ENCODE data around the gene ABCC8. TPM values are rescaled to one million over a fixed set of nuclear protein-coding genes. Genes with fewer than 3 reads are reported as not detected.

Gene ABCC8
- total RNA-seq, 1 experiment from 2014 or later = not detected

DNA sequence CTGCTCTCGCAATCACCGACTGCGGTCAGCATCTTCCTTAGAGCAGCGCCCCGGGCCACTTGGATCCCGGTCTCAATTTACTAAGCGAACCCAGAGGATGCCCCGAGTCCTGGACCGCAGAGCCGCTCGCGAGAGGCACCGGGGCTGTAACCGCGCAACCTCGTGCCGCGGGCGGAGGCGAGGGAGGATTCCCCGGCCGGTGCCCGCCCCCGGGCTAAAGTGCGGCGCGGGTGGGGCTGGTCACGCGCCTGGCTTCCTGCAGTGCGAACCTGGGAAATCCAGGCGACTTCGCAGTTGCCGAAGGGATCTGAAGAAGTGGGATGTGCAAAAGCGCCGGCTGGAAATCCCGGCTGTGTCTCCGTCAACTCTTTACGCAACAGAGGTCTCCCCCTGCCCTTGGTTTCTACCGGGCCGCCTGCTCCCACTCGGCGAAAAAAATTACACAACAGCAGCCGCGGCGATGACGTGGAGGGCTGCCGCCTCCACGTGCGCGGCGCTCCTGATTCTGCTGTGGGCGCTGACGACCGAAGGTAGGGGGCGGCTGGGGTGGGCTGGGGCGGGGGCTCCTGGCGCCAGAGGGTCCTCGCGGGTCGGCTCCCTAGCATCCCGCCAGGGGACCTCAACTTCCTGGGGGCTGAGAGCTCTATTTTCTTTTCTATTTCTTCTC, 125.0 kb downstream of the ABCC8 start, which contains the start of gene NCR3LG1:
Gene NCR3LG1 (plus strand): TSS at position 291 of the 667 bp plus-strand sequence. CDS start 170 bp downstream, at position 461.
- H3K27me3 ChIP-seq (replicated peaks; ENCODE audit: control insufficient read depth, insufficient read depth, low read length) = no peaks in the 10 kb centered on the region
- ChIA-PET CTCF (interaction anchor here (0.6 to 0.8 kb wide), 4 partner anchors 46 to 426 kb away, joined by 3 to 7 read pairs (median 5); no protein-coding TSS in a partner anchor), POLR2A (interaction anchor here (0.6 to 0.7 kb wide), 5 partner anchors 28 to 613 kb away, joined by 3 to 10 read pairs (median 5); partner anchors contain the start of gene C11orf58)
- peak within 1 kb of the TSS; percentile 72 for H3K27ac Mint-ChIP-seq (ENCODE audit: unreplicated experiment)
- H3K9me3 ChIP-seq = no peaks in the 10 kb centered on the region
- H3K36me3 ChIP-seq (ENCODE audit: control insufficient read depth, insufficient read depth, low read length) = no peaks in the 10 kb centered on the region
- H3K36me3 Mint-ChIP-seq (ENCODE audit: insufficient read depth, unreplicated experiment) = peaks cover 11% of the 10 kb centered on the region
- H3K4me3 Mint-ChIP-seq (ENCODE audit: unreplicated experiment) = peak within 1 kb of the TSS; percentile 91
- intact Hi-C loops (cut with micrococcal nuclease; ENCODE audit: unreplicated experiment) = loop anchor here (2.0 kb wide), 2 partner anchors 75 to 121 kb away; partner anchors contain the start of gene NUCB2
- peaks cover 4% of the 10 kb centered on the region for H3K27me3 Mint-ChIP-seq (ENCODE audit: insufficient read depth, unreplicated experiment)
- H3K9me3 Mint-ChIP-seq (ENCODE audit: unreplicated experiment) = no peaks in the 10 kb centered on the region
- peak within 1 kb of the TSS; percentile 61 for H3K4me3 ChIP-seq (ENCODE audit: low read depth, low read length)
- H3K4me1 Mint-ChIP-seq (ENCODE audit: low read depth, unreplicated experiment) = peaks cover 14% of the 10 kb centered on the region
- DNase-seq = peak; percentile 72 to 75
- TSS peak; percentile 20 for BruUV-seq (replicated peaks)
- H3K4me1 ChIP-seq = peaks cover 4% of the 10 kb centered on the region
- TF ChIP-seq CTCF (IDR thresholded peaks at IDR 0.05; ENCODE audit: insufficient read depth in 1 of 2, low read depth in 1 of 2, low read length in 1 of 2, severe bottlenecking in 1 of 2, unreplicated experiment in 1 of 2) = no peak

GRCh38 chr11:17351172-17351509, 125.5 kb downstream of the ABCC8 start:
- POLR2A ChIA-PET = no interaction called here
- H3K9me3 ChIP-seq = no peaks in the 10 kb centered on the region
- H3K9me3 Mint-ChIP-seq (ENCODE audit: unreplicated experiment) = no peaks in the 10 kb centered on the region
- peaks cover 11% of the 10 kb centered on the region for H3K36me3 Mint-ChIP-seq (ENCODE audit: insufficient read depth, unreplicated experiment)
- peak overlapping the region; percentile 91 for H3K4me3 Mint-ChIP-seq (ENCODE audit: unreplicated experiment)
- CTCF ChIA-PET = no interaction called here
- peaks cover 4% of the 10 kb centered on the region for H3K27me3 Mint-ChIP-seq (ENCODE audit: insufficient read depth, unreplicated experiment)
- no TSS peak for BruUV-seq (replicated peaks)
- intact Hi-C loops (cut with micrococcal nuclease; ENCODE audit: unreplicated experiment) = no loop called here
- H3K27me3 ChIP-seq (replicated peaks; ENCODE audit: control insufficient read depth, insufficient read depth, low read length) = no peaks in the 10 kb centered on the region
- peak in 1 of 2 experiments; percentile 17 for TF ChIP-seq CTCF (IDR thresholded peaks at IDR 0.05; ENCODE audit: insufficient read depth in 1 of 2, low read depth in 1 of 2, low read length in 1 of 2, severe bottlenecking in 1 of 2, unreplicated experiment in 1 of 2)
- peaks cover 14% of the 10 kb centered on the region for H3K4me1 Mint-ChIP-seq (ENCODE audit: low read depth, unreplicated experiment)
- no peak overlapping the region for H3K27ac Mint-ChIP-seq (ENCODE audit: unreplicated experiment)
- H3K4me3 ChIP-seq (ENCODE audit: low read depth, low read length) = peak overlapping the region; percentile 61
- no peak for DNase-seq
- peaks cover 4% of the 10 kb centered on the region for H3K4me1 ChIP-seq
- H3K36me3 ChIP-seq (ENCODE audit: control insufficient read depth, insufficient read depth, low read length) = no peaks in the 10 kb centered on the region

DNA sequence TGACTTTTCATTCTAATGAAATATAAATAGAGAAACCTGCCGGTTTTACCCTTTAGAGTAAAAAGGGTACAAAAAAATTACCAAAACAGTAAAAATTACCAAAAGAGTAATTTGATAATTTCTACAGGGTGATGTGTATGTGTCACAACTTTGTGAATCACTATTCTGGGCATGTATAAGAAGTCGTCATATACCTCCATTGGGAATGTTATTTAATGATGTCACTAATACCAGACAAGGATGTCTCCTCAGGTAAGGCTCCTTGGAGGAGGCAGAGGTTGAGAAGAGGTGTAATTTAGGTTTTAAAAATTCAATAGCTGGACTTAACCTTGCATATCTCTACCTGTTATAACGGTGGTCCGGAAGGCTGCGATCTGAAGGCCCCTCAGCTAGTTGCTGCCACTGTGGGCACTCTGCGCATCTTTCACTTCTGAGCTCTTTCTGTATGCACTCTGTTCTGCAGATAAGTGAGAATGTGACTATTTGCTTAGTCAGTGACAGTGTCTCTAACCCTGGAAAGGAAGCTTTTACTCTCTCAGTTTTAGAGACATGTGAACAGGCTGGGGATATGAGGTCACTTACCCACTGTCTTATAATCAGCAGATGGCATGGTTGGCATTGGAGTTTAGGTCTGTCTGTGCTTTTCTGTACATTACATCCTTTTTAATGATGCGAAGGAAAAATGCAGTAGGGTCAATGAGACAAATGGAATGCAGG, 126.0 kb downstream of the ABCC8 start:
- TF ChIP-seq CTCF (IDR thresholded peaks at IDR 0.05; ENCODE audit: insufficient read depth in 1 of 2, low read depth in 1 of 2, low read length in 1 of 2, severe bottlenecking in 1 of 2, unreplicated experiment in 1 of 2) = no peak
- no peak overlapping the region for H3K27ac Mint-ChIP-seq (ENCODE audit: unreplicated experiment)
- H3K9me3 Mint-ChIP-seq (ENCODE audit: unreplicated experiment) = no peaks in the 10 kb centered on the region
- ChIA-PET POLR2A (no interaction called here), CTCF (no interaction called here)
- peaks cover 4% of the 10 kb centered on the region for H3K27me3 Mint-ChIP-seq (ENCODE audit: insufficient read depth, unreplicated experiment)
- DNase-seq = no peak
- H3K4me3 ChIP-seq (ENCODE audit: low read depth, low read length) = no peak overlapping the region
- intact Hi-C loops (cut with micrococcal nuclease; ENCODE audit: unreplicated experiment) = no loop called here
- peaks cover 14% of the 10 kb centered on the region for H3K4me1 Mint-ChIP-seq (ENCODE audit: low read depth, unreplicated experiment)
- peak overlapping the region; percentile 91 for H3K4me3 Mint-ChIP-seq (ENCODE audit: unreplicated experiment)
- H3K36me3 Mint-ChIP-seq (ENCODE audit: insufficient read depth, unreplicated experiment) = peaks cover 11% of the 10 kb centered on the region
- BruUV-seq (replicated peaks) = no TSS peak
- no peaks in the 10 kb centered on the region for H3K9me3 ChIP-seq
- H3K36me3 ChIP-seq (ENCODE audit: control insufficient read depth, insufficient read depth, low read length) = no peaks in the 10 kb centered on the region
- H3K4me1 ChIP-seq = peaks cover 4% of the 10 kb centered on the region
- no peaks in the 10 kb centered on the region for H3K27me3 ChIP-seq (replicated peaks; ENCODE audit: control insufficient read depth, insufficient read depth, low read length)

All from Caco-2 (cell line).